ENCODE measurements around the gene SNX15.

Gene SNX15

GRCh38 chr11:65058012-65058411, 30.8 kb downstream of the SNX15 start:
- H3K36me3 ChIP-seq: no peaks in the 10 kb centered on the region
- no peak for TF ChIP-seq CTCF (IDR thresholded peaks at IDR 0.05; ENCODE audit: low read depth, low read length)
- no peak for DNase-seq
- H3K9me3 ChIP-seq: no peaks in the 10 kb centered on the region
- H3K4me1 ChIP-seq: no peaks in the 10 kb centered on the region
- H3K27me3 ChIP-seq: no peaks in the 10 kb centered on the region
- H3K4me3 ChIP-seq (ENCODE audit: low read depth, low read length): no peak overlapping the region

GRCh38 chr11:65058419-65059054, 31.3 kb downstream of the SNX15 start, which contains the start of gene NAALADL1:
TSS of gene NAALADL1 (minus strand) at chr11:65058553. CDS start at chr11:65058521, 32 bp downstream.
- no peak for DNase-seq
- H3K27me3 ChIP-seq: no peaks in the 10 kb centered on the region
- no peak for TF ChIP-seq CTCF (IDR thresholded peaks at IDR 0.05; ENCODE audit: low read depth, low read length)
- H3K4me1 ChIP-seq: no peaks in the 10 kb centered on the region
- H3K9me3 ChIP-seq: no peaks in the 10 kb centered on the region
- no peaks in the 10 kb centered on the region for H3K36me3 ChIP-seq
- H3K4me3 ChIP-seq (ENCODE audit: low read depth, low read length): no peak within 1 kb of the TSS

- no peak for TF ChIP-seq CTCF (IDR thresholded peaks at IDR 0.05; ENCODE audit: low read depth, low read length)
- Histone ChIP-seq H3K27me3 (no peaks in the 10 kb centered on the region), H3K4me1 (no peaks in the 10 kb centered on the region), H3K36me3 (no peaks in the 10 kb centered on the region), H3K4me3 (ENCODE audit: low read depth, low read length) (no peak overlapping the region), H3K9me3 (no peaks in the 10 kb centered on the region)
- no peak for DNase-seq
Observed at GRCh38 chr11:65059523-65059922, 32.3 kb downstream of the SNX15 start.

- DNase-seq: no peak
- H3K4me1 ChIP-seq: no peaks in the 10 kb centered on the region
- H3K4me3 ChIP-seq (ENCODE audit: low read depth, low read length): no peak overlapping the region
- no peak for TF ChIP-seq CTCF (IDR thresholded peaks at IDR 0.05; ENCODE audit: low read depth, low read length)
- H3K9me3 ChIP-seq: no peaks in the 10 kb centered on the region
- H3K36me3 ChIP-seq: no peaks in the 10 kb centered on the region
- no peaks in the 10 kb centered on the region for H3K27me3 ChIP-seq
Observed at GRCh38 chr11:65059959-65060824, 33.0 kb downstream of the SNX15 start.

GRCh38 chr11:65060913-65061408, 33.7 kb downstream of the SNX15 start:
- DNase-seq: no peak
- Histone ChIP-seq H3K9me3 (no peaks in the 10 kb centered on the region), H3K4me3 (ENCODE audit: low read depth, low read length) (no peak overlapping the region), H3K4me1 (no peaks in the 10 kb centered on the region), H3K27me3 (no peaks in the 10 kb centered on the region), H3K36me3 (no peaks in the 10 kb centered on the region)
- TF ChIP-seq CTCF (IDR thresholded peaks at IDR 0.05; ENCODE audit: low read depth, low read length): no peak

- no peaks in the 10 kb centered on the region for H3K36me3 ChIP-seq
- H3K9me3 ChIP-seq: no peaks in the 10 kb centered on the region
- no peak for DNase-seq
- H3K4me1 ChIP-seq: no peaks in the 10 kb centered on the region
- no peak for TF ChIP-seq CTCF (IDR thresholded peaks at IDR 0.05; ENCODE audit: low read depth, low read length)
- no peak overlapping the region for H3K4me3 ChIP-seq (ENCODE audit: low read depth, low read length)
- no peaks in the 10 kb centered on the region for H3K27me3 ChIP-seq
Observed at GRCh38 chr11:65063532-65063931, 36.3 kb downstream of the SNX15 start.
